Mucosa of descending colon (tissue), 3 donors: ENCODE data around the gene SRPRB. TPM values are rescaled to one million over a fixed set of nuclear protein-coding genes. Genes with fewer than 3 reads are reported as not detected.

Source experiments
- ATAC-seq: fragments of 200-7000 bp; cut with Tn5 transposase; one replicate; pipeline ENCODE4 v1.9.1; 2020; ENCODE audit warnings: mild to moderate bottlenecking, moderate library complexity
- DNase-seq, 3 donors: peaks; one replicate each; pipeline ENCODE4 v3.0.0-alpha.2; 2020
- H3K36me3 ChIP-seq: fragments of 200-600 bp; one replicate; pipeline ENCODE4 v1.8.0; 2021; ENCODE audit warnings: low read depth, mild to moderate bottlenecking
- H3K4me1 ChIP-seq: fragments of 200-600 bp; one replicate; pipeline ENCODE4 v1.8.0; 2021; ENCODE audit warnings: low read depth, mild to moderate bottlenecking
- H3K4me3 ChIP-seq: fragments of 200-600 bp; one replicate; pipeline ENCODE4 v1.8.0; 2021; ENCODE audit warnings: mild to moderate bottlenecking
- H3K9me3 ChIP-seq: fragments of 200-600 bp; one replicate; pipeline ENCODE4 v1.8.0; 2021; ENCODE audit warnings: mild to moderate bottlenecking
- CTCF ChIP-seq: fragments of 200-600 bp; IDR thresholded peaks from one replicate; pipeline ENCODE4 v1.8.0; 2022; ENCODE audit warnings: antibody characterized with exemption, mild to moderate bottlenecking
- intact Hi-C, 2 donors: fragments of 100-400 bp; cut with DNase I in 1 of 2; cut with micrococcal nuclease in 1 of 2; formaldehyde crosslinking; loops; one replicate each; pipeline versions ENCODE4 v1.11.0 to v1.11.1; 2022; cut with DNase I, micrococcal nuclease
- total RNA-seq, 3 donors: library from RNA; stranded (reverse); fragmentation: NEBNext Ultra II Directional in 2 of 3; extraction: Animal tissue kit (Norgen Biotek cat#: 25700) in 2 of 3; gene quantifications; one replicate each; pipeline versions ENCODE4 v1.2.1 to v1.2.4, GENCODE V29; 2021 to 2023
- donor health status: DM: no; HTN: no; CAD: no; lungs with moderate emphysema.
- donor health status: DM: no; HTN: no; CAD: no.
- donor health status: DM: no; HTN: yes; CAD: no.

The SRPRB gene
- total RNA-seq, 3 donors from 2014 or later: 29.2 to 38.1 (median 31.2) TPM

DNA sequence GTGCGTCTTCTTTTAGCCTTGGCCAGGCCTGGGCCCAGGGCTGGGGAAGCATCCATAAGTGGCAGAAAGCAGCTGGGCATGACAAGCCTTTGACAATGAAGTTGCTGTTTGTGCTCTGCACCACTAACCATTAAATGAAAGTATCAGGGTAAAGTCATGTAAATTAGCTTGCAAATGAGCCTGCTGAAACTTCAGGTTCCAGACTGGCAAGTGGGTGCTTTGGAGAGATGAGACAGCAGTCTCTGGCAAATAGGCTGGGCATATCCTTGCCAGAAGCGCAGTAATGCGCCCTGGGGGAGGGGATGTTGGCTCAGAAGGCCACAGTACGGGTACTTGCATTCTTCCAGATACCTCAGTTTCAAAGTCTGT, 49.4 kb downstream of the SRPRB start:
- H3K9me3 ChIP-seq: no peaks in the 10 kb centered on the region
- ATAC-seq (no peak), DNase-seq (no peak)
- no peaks in the 10 kb centered on the region for H3K4me1 ChIP-seq
- no peak overlapping the region for H3K4me3 ChIP-seq
- H3K36me3 ChIP-seq: no peaks in the 10 kb centered on the region
- TF ChIP-seq CTCF: no peak
- intact Hi-C loops: no loop called here

- Histone ChIP-seq H3K4me1 (no peaks in the 10 kb centered on the region), H3K9me3 (no peaks in the 10 kb centered on the region), H3K4me3 (no peak overlapping the region), H3K36me3 (no peaks in the 10 kb centered on the region)
- DNase-seq (no peak), ATAC-seq (no peak)
- TF ChIP-seq CTCF: no peak
- intact Hi-C loops: no loop called here
Measured at GRCh38 chr3:133855772-133856171, 50.2 kb downstream of the SRPRB start.

- no peak for ATAC-seq
- DNase-seq: no peak
- H3K36me3 ChIP-seq: no peaks in the 10 kb centered on the region
- TF ChIP-seq CTCF: no peak
- intact Hi-C loops: no loop called here
- no peak overlapping the region for H3K4me3 ChIP-seq
- H3K4me1 ChIP-seq: no peaks in the 10 kb centered on the region
- H3K9me3 ChIP-seq: no peaks in the 10 kb centered on the region
Measured at GRCh38 chr3:133856316-133856715, 50.7 kb downstream of the SRPRB start.

- ATAC-seq (no peak), DNase-seq (no peak)
- intact Hi-C loops: no loop called here
- no peaks in the 10 kb centered on the region for H3K9me3 ChIP-seq
- no peak for TF ChIP-seq CTCF
- H3K36me3 ChIP-seq: no peaks in the 10 kb centered on the region
- no peaks in the 10 kb centered on the region for H3K4me1 ChIP-seq
- H3K4me3 ChIP-seq: no peak overlapping the region
Measured at GRCh38 chr3:133857767-133858166, 52.2 kb downstream of the SRPRB start.

DNA sequence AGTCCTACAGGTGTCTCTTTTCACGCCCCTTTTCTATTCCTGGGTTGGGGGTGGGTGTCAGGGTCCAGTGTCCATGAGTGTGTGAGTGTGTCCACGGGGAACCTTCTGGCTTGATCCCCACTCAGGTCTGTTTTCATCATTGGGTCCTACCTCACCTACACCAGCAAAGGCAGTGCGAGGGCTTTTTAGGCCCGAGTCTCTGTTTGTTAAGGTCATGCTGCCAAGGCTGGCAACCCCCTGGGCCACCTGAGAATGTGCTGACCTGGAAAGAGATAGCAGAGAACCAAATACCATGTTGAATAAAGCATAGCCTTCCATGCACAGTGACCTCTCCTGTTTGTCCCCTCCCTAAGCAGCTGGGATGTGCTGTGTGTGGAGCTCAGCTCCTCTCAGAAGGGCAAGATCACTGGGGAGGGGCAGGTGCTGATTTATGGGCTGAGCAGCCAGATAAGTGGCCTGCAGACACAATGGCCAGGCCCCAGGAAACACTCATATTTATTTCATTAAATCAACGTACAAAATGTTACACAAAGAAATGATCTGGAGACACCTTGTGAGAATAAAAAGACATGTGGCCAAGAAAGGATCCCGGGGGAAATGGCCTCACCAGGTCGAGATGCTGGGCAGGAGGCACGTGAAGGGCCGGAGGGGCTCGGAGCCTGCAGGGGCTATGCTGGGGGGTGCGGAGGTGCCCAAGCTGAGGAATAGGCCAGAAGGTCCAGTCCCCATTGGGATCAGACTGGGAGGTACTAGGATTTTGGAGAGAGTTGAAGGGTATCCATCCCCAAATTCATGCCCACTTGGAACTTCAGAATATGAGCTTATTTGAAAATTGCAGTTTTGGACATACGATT, 54.0 kb downstream of the SRPRB start:
- Histone ChIP-seq H3K4me3 (no peak overlapping the region), H3K4me1 (no peaks in the 10 kb centered on the region), H3K9me3 (no peaks in the 10 kb centered on the region), H3K36me3 (no peaks in the 10 kb centered on the region)
- no peak for TF ChIP-seq CTCF
- intact Hi-C loops: no loop called here
- no peak for DNase-seq
- no peak for ATAC-seq
